Right lung (tissue), 5 donors: Measurements from ENCODE around the gene EEFSEC. TPM values are rescaled to one million over a fixed set of nuclear protein-coding genes. Genes with fewer than 3 reads are reported as not detected.
A peak's percentile ranks its signal among the peaks of the same experiment; 100 is the strongest.

ENCODE experiments used
- DNase-seq, 2 donors: peaks; one replicate each; pipeline ENCODE4 v3.0.0-alpha.2; 2013
- polyA plus RNA-seq, 5 donors: library from polyadenylated mRNA; unstranded; fragments of 120-200 nt; gene quantifications; one replicate each; pipeline versions ENCODE4 v1.2.1 to v1.2.3, GENCODE V29; 2013; ENCODE audit warnings: inconsistent platforms in 1 of 5, low replicate concordance in 1 of 5; ENCODE audit not compliant: insufficient read length in 5 of 5, insufficient read depth in 1 of 5

The EEFSEC gene
- polyA plus RNA-seq, 5 donors, result 17.5 to 28.6 (median 18.8) TPM

- DNase-seq, result no peak
These were observed 235.7 kb downstream of the EEFSEC start for GRCh38 chr3:128388932-128389331.

DNA sequence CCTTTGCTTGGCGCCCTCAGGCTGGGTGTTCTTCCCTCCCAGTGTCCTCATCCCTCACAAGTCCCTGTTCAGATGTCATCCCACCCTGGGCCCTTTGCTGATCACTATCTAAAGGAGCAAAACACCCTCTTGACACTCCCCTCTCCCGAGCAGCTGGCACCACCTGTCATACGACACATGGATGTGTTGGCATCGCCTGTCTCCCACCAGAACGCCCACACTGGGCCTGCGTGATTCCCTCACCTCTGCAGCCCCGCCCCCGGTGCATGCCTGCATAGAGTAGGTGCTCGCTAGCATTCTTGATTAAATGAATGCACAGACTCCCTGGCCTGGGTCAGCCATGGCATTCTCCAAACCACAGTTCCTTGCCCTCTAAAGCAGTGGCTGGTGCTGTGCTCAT is 237.6 kb downstream of the EEFSEC start:
- no peak for DNase-seq

DNA sequence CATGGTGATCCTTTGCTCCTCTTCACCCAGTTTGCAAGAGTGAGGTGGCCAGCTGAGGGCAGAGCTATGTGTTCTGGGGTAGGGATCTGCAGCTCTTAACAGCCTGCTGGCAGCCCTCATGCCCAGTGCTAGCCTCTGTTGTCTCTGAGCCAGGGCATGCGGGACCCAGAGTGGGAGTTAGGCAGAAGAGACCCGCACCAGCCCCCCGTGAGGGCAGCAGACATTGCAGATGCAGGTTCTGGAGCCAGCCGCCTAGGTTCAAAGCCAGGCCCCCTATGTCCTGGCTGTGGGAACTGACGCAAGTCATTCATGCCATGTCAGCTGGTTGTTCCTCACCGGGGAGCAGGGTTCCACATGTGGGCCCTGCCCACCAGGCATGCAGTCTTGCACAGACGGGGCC is 238.7 kb downstream of the EEFSEC start:
- DNase-seq, result no peak

DNA sequence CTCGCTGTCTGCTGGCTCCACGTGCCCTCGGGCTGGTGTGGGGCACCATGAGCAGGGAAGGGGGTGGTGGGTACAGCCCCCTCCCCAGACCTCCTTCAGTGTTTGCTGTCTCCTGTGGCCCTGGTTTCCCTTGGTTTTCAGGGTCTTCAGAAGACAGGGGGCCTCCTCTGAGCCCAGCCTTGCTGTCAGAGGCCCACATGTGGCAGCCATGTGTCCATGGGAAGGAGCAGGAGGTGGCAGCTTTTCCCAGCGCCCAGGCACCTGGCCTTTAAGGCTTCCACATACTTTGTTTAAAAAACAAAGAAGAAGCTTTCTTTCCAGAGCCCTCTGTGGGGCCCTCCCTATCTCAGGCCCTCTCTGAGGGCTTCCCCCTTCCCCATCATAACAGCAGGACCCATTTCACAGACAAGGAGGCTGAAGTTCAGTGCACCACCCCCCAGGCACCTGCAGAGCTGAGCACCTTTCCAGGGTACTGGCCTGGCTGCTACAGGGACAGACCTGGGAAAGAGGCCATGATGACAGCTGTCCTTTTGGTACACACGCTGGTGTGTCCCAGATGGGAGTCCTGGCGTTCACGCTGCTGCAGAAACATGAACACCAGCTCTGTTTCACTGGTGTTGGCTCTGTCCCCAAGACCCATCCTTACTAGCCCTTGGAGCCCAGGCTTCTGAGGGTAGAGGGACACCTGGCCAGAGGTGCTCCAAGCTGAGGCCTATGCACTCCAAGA is 239.7 kb downstream of the EEFSEC start:
- no peak for DNase-seq

DNA sequence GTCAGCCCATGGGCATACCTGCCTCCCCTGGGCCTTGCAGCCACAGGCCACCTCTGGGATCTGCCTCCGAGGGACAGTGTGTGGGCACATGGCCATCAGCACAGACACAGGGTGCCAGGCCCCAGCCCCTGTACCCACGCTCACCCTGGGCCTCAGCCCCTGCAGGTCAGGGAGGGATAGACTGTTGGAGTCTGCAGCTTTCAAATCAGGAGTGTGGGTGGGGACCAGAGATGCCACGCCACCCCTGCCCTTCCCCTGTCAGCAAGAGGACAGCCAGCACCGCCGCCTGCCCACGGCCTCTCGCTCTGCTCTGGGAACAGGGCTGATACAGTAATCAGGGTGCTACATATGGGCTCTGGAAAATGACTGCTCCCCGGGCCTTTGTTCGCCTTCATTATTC is 240.8 kb downstream of the EEFSEC start:
- DNase-seq, result no peak

GRCh38 chr3:128395046-128395445 is 241.8 kb downstream of the EEFSEC start:
- no peak for DNase-seq

- DNase-seq, result peak in 1 of 2 donors; percentile 51
These were observed 242.3 kb downstream of the EEFSEC start for GRCh38 chr3:128395500-128396162.

- DNase-seq, result no peak
These were observed 244.2 kb downstream of the EEFSEC start for GRCh38 chr3:128397484-128397883.

- no peak for DNase-seq
These were observed 245.3 kb downstream of the EEFSEC start for GRCh38 chr3:128398586-128398985.

DNA sequence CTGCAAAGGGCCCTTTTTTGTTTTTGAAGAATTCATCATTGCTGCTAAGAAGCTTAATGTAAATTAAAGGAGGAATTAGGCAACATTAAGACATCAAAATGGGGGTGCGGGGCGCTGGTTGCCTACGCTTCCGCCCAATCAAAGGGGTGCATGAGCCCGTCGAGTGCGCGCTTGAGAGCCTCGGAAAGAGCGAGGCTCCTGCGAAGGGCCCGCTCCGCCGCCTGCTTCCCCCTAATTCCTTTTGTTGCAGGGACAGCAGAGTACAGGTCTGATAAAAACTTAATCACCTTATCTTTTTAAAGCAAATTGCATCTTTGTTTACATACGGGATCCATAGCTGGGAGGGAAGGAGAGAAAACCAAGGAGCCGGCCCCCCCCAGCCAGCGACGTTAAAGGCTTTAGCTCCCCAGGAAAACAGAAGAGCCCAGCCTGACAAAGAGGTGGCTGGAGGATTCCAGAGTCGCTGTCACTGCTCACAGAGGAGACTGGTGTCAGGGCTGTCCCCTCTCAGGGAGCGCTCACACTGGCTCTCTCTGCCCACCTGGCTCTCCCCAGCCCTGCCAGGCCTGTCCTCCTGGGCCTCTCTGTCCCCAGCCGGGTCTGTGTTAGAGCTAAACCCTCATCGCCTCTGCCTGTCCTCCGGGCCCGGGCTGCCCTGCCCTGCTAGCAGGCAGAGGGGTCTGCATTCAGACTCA is 246.1 kb downstream of the EEFSEC start:
- no peak for DNase-seq

DNA sequence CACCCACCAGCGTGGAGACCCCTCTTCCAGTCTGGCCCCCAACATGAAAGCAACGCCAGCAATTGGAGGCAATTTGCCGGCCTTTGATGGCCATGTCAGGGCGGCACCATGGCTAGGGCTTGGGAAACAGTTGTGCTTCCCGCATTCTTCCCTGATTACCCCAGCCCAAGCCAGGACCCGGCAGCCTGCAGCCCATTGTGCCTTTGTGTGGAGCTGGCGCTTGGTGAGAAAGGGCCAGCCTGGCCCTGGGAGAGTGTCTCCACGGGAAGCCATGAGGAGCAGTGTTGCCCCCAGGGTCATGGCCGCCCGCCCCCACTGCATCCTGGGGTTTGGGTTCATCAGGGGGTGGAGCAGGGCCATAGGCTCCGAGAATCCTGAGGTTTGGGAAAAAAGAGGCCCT is 247.4 kb downstream of the EEFSEC start:
- DNase-seq, result no peak

DNA sequence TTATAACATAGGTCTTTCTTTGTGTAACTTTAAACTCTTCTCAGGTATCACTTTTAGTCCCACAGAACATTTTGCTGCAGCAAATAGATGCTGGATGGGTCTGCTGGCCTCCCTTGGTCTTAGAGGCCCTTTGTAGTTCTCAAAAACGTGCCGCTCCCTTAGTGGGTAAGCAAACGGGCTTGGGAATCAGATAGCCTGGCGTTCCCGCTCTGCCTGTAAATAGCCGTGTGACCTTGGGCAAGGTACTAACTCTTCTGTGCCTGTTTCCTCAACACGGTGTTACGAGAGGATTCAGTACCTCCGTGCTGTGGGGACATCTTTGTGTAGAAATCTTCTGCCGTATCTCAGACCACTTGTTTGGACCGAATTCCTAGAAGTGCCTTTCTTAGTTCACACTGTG is 249.0 kb downstream of the EEFSEC start:
- DNase-seq, result no peak

DNA sequence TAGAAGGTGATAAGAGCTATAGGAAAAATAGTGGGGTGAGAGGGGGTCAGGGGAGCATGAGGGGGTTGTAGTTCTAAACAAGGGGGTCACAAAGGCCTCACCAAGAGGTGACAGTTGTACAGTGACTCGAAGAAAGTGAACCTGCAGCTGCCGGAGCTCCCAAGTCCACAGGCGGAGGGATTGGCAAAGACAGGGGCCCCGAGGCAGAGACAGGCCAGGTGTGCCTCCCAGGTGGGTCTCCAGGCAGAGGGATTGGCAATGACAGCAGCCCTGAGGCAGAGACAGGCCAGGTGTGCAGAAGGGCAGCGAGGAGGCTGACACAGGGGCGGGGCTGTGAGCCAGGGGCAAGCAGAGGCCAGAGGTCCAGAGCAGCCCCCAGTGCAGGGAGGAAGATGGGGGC is 249.7 kb downstream of the EEFSEC start:
- no peak for DNase-seq

GRCh38 chr3:128404276-128405068 is 251.2 kb downstream of the EEFSEC start:
- DNase-seq, result no peak

GRCh38 chr3:128405554-128406277 is 252.4 kb downstream of the EEFSEC start:
- no peak for DNase-seq

DNA sequence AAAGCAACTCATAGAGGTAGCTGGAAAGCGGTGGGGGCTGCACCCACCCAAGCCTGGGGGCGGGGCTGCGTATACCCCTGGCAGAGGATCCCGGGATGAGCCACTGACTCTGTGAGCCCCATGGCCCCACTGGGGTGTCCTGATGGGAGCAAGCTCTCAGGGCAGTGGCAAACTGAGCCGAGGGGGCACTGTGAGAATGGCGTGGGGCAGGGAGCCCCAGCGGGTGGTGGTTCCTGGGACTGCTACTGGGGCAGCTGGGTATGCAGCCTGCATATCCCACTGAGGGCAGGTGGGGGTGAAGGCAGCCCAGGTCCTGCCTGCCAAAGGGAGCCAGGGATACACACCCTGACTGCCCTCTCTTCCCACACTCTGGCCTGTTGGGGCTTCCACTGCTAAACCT is 254.0 kb downstream of the EEFSEC start:
- no peak for DNase-seq

GRCh38 chr3:128408012-128408692 is 254.9 kb downstream of the EEFSEC start:
- DNase-seq, result no peak

GRCh38 chr3:128408693-128409623 is 255.7 kb downstream of the EEFSEC start:
- DNase-seq, result no peak
